Stimulated activated CD8-positive, alpha-beta memory T cell treated with anti-CD3 and anti-CD28 coated beads, Interleukin-7, amount 100 ng/mL, for 48 hours (primary cell): ENCODE data around the gene RPS25.
"Not testable (repeated sequence)": the region's sequence is repeated elsewhere in the genome, so short reads cannot be mapped to it uniquely, and the experiment has no call there.

Experiments used
- DNase-seq, 2 donors: peaks; one replicate each; pipeline ENCODE4 v3.0.0-alpha.2; 2020; ENCODE audit warnings: low read depth in 1 of 2; ENCODE audit errors: extremely low read depth in 1 of 2

The RPS25 gene

DNA sequence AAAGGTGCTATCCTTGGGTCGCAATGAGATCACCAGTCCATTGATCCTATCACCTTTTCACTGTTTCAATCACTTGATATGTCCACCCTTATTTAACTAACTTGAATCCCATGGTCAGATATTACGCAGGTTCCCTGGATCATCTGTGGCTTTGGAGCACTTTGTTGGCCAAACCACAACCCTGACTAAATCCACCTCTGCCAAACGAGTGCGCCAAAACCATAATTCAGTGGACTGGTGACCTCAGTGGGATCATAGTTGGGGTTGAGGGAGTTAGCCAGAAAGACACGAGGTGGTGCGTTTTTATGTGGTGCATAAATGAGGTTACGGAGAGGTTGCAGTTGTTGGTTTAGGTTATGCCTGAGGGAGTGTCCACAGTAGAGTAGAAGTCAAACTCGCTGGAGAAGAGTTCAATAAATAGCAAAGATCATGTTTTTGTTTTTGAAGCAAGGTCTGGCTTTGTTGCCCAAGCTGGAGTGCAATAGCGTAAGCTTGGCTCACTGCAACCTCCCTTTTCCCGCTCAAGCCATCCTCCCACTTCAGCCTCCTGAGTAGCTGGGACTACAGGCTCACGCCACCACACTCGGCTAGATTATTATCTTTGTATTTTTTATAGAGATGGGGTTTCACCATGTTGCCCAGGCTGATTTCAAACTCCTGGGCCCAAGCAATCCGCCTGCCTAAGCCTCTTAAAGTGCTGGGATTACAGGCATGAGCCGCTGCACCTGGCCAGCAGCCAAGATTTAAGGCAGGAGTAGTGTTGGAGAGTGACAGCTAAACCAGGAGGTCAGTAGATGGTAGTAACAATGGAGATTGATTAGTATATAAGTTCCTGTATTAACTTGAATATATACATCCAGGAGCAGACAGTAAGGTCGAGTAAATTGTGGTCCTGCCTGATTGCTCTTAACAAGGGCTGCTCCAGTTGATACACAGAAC lies 42.1 kb downstream of the RPS25 start:
- no peak for DNase-seq

DNA sequence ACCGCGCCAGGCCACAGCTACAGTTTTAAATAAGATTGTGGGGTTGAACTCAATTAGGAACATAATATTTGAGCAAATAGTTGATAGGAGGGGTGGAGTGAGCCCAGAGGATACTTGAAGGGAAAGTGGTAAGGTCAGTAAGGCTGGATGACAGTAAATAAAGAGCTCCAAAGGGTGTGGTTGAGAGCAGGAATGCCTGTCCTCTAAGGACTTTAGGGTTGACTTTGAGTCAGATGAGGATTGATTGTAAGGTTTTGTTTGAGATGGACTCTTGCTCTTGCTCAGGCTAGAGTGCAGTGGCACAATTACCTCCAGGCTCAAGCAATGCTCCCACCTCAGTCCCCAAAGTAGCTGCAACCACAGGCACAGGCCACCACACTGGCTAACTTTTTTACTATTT lies 44.2 kb downstream of the RPS25 start:
- DNase-seq, result no peak

DNA sequence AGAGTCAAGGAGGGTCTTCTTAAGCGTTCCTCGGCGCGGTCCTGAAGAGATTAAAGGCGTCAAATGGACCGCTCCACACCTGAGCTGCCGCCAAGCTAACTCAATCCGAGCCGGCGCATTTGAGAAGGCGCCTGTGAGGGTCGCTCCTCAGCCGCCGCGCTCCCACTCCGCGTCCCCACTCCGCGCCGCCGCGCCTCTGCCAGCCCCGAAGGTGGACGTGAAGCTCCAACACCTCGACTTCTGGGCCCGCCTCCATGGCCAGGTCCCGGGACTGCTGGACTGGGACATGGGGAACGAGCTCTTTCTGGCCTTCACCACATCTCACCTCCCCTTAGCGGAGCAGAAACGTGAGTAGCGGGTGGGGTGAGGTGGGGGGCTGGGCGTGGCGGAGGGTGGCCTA lies 46.5 kb downstream of the RPS25 start, which contains the start of gene FOXR1:
Gene FOXR1 (plus strand): TSS at position 116 of the 400 bp plus-strand sequence. CDS start 171 bp downstream, at position 287.
- DNase-seq, result no peak

DNA sequence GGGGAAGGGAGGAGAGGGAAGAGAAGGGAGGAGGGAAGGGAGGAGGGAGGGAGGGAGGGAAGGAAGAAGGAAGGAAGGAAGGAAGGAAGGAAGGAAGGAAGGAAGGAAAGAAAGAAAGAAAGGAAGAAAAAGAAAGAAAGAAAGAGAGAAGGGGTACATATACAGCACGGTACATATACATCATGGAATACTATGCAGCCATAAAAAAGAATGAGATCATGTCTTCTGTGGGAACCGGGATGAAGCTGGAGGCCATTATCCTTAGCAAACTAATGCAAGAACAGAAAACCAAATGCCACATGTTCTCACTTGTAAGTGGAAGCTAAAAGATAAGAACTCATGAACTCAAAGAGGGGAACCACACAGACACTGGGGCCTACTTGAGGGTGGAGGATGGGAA lies 48.6 kb downstream of the RPS25 start:
- DNase-seq, result not testable (repeated sequence)
